ENCODE data around the gene FNDC7.
"Not testable (repeated sequence)": the region's sequence is repeated elsewhere in the genome, so short reads cannot be mapped to it uniquely, and the experiment has no call there.

The FNDC7 gene, protein sequence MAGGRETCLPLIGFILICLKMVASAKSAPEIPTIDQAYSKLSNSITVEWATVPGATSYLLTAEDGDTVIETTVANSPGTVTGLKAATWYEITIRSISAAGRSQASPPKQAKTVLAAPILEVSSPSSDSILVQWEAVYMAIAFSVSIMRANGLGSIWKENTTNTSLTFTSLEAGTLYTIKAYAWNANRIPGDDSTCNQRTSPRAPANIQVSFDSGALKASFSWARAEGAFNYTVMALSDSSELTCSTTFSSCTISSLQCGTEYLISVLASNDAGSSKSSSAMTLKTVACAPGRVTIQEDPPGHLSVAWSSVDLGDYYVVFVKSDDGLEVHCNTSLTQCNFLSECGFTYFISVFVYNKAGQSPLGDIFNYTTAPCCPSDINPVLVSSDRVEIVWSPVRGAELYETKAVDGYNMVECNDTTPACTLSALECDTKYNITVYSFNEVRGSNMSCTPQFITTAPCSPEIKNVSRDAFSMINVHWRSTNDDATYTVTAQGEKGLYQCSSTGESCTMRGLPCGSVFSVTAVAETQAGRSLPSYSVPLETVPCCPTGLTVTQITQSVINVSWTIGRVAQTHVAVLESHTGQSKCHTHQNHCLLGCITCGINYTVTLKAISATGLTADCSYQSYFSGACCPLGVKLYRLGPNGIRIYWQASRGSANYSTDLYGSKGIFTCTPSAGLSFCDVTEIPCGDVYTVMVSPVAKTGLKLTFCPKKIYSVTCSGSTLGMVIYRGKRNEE

DNA sequence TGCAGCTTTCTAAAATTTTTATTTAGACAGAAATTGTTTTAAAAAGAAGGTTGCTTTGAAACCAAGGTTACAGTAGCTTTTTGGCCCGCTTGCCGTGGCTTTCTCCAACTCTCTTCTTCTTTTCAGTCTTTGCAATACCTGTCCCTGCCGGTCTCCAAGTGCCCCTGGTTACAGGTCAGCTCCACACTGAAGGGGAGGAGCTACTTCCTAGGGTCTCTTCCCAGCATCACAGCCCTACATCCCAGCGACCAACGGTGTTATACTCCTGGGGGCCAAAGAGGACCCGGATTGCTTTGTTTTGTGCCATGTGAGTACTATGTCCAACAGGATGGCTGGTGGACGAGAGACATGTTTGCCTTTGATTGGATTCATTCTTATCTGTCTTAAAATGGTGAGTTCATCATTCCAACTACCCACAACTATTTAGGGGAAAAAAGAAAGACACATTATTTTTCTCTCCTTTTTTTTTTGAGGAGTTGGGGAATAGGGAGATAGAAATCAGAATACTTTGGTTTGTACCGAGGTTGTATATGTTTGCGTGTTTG is at the start of gene FNDC7:
Gene FNDC7 (plus strand): TSS at position 303 of the 545 bp plus-strand sequence. CDS start 26 bp downstream, at position 329.
- DNase-seq (ENCODE audit: low read depth): no peak

DNA sequence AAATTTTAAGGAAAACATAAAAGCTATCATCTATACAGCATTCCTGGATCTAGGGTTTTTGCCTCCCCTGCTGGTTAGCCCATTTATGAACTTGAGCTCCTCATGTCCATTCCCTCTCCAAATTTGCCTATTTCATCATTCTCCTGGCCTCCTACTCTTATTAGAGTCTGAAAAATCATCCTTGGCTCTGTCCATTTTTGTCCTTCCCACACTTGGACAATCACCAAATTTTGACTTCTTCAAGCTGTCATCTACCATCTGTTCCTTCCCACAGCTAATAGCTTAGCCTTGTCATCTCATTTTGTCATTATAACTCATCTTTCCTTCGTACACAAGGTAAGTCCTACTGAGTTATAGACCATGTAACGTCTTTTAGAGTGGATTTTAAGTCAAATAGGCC is 49.6 kb upstream of the FNDC7 start:
- DNase-seq (ENCODE audit: low read depth): no peak

DNA sequence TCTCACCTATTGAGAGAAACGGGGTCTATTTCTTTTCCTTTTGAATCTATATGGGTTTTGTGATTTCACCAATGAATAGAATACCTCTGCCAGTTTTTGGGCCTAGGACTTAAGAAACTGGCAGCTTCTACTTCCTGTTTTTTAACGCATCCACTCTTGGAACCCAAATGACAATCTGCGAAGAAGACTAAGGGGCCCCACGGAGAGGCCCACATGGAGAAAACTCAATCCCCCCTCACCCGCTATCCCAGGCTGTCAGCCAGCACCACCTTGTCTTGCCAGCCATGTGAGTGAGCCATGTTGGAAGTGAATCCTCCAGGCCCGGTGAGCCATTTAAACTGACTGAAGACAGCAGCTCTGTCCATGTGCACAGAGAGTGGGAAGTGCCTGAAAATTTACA is 48.2 kb upstream of the FNDC7 start:
- DNase-seq (ENCODE audit: low read depth): no peak

DNA sequence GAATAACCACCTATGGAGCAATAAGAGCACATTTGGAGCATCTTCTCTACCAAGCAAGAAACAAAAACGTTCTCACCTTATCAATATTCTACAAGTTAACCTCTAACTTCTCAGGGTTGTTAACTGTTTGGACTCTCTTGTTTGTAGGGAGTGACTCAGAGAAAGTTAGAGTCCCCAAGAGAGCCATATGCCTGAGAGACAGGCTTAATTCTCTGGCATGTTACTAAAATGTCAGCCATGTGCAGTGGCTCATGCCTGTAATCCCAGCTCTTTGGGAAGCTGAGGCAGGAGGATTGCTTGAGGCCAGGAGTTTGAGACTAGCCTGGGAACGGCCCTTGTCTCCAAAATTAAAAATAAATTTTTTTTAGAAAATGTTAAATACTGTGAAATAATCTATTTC is 47.6 kb upstream of the FNDC7 start:
- no peak for DNase-seq (ENCODE audit: low read depth)

DNA sequence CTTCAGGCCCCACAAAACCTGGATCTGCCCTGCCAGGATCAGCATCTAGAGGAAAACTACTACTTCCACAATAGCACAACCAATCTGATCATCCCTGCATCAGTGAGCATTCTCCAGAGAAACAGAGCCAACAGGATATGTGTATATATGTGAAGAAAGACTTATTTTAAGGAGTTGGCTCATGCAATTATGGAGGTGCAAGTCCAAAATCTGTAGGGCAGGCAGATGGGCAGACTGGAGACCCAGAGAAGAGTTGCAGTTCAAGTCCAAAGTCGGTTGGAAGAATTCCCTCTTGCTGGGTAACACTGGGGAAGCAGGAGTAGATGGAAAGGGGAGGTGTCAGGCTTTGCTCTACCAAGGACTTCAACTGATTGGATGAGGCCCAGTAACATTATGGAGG is 46.9 kb upstream of the FNDC7 start:
- no peak for DNase-seq (ENCODE audit: low read depth)

DNA sequence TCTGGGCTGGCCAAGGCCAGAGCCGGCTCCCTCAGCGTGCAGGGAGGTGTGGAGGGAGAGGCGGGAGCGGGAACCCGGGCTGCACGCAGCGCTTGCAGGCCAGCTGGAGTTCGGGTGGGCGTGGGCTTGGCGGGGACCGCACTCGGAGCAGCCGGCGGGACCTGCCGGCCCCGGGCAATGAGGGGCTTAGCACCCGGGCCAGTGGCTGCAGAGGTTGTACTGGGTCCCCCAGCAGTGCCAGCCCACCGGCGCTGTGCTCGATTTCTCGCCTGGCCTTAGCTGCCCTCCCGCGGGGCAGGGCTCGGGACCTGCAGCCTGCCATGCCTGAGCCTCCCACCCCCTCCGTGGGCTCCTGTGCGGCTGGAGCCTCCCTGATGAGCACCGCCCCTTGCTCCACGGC is 45.3 kb upstream of the FNDC7 start:
- not testable (repeated sequence) for DNase-seq (ENCODE audit: low read depth)

DNA sequence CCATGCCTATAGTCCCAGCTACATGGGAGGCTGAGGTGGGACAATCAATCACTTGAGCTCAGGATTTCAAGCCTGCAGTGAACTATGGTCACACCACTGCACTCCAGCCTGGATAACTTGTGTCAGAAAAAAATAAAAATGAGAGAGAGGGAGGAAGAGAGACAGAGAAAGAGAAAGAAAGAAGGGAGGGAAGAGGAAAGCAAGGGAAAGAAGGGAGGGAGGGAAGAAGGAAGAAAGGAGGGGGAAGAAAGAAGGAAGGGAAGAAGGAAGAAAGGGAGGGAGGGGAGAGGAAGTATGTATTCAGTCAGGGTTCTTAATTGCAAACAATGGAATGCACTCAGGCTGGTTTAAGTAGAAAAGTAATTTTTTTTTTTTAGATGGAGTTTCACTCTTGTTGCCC is 43.9 kb upstream of the FNDC7 start:
- no peak for DNase-seq (ENCODE audit: low read depth)

DNA sequence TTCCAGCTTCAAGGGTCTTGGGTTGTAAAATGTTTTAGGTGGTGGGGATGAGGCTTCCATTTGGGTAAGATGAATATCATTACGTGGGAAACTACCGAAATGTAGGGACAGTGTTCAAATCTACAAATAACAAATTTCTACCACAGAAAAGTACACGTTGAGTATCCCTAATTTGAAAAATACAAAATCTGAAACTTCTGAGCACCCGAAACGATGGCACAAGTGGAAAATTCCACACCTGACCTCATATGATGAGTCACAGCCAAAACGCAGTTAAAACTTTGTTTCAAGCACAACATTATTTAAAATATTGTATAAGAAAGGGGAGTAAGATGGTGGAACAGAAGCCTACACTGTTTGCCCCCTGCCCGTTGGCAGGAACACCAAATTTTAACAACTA is 43.0 kb upstream of the FNDC7 start:
- no peak for DNase-seq (ENCODE audit: low read depth)

DNA sequence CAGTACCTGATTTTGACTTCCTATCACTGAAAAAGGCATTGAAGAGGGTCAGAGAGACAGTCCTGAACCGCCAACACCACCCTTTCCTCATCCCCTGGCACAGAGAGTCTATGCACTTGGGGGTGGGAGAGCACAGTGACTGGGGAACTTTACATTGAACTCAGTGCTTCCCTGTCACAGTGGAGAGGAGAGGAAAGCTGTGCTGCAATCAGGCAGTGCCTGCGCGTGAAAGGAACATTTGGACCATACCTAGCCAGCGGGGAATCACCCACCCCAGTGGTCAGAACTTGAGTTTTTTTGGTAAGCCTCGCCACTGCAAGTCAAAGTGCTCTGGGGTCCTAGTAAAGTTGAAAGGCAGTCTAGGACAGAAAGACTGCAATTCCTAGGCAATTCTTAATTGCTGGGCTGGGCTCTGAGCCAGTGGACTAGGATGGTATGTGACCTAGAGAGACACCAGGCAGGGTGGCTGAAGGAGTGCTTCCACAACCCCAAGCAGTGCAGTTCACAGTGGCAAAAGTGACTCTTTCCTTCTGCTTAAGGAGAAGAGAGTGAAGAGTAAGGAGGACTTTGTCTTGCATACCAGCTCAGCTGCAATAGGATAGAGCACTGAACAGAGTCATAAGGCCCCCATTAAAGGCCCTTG is 42.5 kb upstream of the FNDC7 start:
- DNase-seq (ENCODE audit: low read depth): no peak

DNA sequence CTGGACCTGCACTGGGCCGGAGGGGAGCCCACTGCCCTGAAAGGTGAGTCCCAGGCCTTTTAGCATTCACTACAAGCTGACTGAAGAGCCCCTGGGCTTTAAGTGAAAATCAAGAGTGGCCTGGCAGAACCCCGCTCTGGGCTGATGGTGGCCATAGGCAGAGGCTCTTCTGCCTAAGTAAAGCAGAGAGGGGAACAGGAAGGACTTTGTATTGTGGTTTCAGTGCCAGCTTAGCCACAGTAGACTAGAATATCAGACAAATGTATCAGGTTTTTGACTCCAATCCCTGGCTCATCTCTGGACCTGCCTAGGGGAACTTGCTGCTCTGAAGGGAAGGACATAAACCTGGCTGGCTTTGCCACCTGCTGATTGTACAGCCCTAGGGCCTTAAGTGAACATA is 41.6 kb upstream of the FNDC7 start:
- no peak for DNase-seq (ENCODE audit: low read depth)

DNA sequence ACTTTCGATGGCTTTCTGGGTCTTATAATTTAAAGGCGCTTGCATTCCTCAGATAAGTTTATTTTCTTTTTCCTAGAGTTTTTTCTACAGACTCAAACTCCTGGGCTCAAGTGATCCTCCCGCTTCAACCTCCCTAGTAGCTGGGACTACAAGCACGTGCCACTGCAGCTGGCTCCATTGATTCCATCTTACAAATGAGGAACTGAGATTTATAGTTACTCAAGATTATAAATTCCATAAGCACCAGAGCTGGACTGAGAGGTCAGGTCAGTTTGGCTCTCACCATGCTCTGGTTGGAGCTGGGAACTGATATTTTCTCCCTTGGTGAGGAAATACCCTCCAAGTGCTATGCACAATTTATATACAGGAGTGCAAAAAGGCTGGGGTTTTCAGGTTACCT is 34.0 kb upstream of the FNDC7 start:
- no peak for DNase-seq (ENCODE audit: low read depth)

DNA sequence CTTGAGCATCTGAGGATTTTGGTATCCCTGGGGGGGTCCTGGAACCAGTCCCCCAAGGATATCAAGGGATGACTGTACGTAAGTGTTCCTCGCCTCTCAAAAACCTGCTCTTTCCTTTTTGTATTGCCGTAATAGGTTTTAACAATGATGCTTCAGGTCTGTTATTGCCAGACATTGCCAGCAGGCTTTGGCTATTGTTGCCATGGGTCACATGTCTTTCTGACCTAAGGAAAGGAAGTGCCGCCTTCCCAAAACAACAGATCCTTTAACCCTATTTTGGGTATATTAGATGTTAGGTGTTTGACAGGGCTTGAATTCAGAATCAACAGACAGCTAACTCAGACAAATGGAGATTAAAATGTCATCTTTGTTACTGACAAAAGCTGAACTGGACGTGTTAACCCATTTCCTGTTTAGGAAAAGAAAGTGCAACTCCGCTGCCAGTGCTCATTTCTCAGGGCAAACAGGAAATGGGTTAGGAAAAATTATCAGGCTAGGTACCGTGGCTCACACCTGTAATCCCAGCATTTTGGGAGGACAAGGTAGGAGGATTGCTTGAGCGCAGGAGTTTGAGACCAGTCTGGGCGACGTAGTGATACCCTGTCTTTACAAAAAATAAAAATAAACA is 33.0 kb upstream of the FNDC7 start:
- no peak for DNase-seq (ENCODE audit: low read depth)

DNA sequence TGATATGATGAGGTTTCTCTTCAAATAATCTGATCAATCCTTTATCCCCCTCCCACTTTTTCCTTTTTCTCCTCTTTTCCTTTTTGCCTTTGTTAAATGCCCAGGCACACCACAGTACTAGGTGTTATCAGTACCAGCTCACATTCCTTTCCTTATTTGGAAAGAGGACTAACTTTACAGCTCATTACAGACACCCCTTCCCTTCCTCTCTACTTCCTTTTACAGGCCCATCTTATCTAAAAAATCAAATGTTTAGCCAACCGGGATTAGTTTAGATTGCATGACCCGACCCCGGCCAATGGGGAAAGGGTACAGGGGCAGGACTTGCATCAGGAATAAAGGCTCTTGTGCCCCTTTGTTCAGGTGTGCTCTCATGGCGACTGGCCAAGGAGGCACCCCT is 31.0 kb upstream of the FNDC7 start:
- DNase-seq (ENCODE audit: low read depth): not testable (repeated sequence)

DNA sequence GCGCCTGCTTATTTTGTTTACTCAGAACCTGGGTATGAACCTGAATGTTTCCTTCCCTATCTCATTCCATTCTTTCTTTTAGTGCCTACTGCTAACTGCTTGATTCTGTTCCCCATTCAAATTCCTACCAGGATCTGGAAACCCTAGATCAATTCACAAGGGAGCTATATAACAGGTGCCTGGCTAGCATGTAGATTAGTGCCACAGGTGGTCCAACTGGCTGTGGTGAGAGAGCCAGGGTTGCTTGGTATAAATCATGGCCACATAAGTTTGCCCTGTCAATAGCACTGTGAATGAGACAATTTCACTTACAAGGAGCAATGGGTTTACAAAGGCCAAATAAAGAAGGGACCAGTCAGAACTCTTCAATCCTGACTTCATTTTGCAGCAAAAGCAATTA is 27.2 kb upstream of the FNDC7 start:
- DNase-seq (ENCODE audit: low read depth): no peak

DNA sequence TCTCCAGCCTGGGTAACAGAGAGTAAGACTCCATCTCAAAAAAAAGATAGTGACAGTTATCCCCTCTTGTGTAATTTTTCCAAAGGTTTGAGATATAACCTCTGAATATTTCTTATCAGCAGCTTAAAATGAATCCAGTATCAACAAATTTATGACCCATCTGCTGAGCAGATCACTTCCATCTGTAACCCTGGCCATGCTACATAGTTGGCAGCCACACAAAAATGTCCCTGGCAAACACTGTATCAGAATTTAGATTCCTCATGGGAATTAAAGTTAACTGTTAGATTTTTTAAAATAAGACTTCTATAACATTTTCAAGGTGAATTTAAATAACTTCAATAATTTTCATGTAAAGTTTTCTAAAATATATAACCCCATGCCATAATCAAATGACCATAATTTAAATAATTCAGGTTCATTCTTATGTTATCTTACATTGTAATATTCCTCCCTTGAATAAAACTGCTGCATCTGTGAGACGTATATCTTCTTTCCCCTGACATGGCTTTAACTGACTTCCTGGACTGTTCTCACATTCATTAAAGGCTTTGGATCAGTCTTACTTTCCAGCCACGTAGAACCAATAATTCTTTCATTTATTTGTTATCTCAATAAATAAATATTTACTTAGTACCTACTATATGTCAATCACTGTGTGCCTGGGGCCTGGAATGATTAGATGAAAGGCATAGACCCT is 25.9 kb upstream of the FNDC7 start:
- DNase-seq (ENCODE audit: low read depth): no peak

DNA sequence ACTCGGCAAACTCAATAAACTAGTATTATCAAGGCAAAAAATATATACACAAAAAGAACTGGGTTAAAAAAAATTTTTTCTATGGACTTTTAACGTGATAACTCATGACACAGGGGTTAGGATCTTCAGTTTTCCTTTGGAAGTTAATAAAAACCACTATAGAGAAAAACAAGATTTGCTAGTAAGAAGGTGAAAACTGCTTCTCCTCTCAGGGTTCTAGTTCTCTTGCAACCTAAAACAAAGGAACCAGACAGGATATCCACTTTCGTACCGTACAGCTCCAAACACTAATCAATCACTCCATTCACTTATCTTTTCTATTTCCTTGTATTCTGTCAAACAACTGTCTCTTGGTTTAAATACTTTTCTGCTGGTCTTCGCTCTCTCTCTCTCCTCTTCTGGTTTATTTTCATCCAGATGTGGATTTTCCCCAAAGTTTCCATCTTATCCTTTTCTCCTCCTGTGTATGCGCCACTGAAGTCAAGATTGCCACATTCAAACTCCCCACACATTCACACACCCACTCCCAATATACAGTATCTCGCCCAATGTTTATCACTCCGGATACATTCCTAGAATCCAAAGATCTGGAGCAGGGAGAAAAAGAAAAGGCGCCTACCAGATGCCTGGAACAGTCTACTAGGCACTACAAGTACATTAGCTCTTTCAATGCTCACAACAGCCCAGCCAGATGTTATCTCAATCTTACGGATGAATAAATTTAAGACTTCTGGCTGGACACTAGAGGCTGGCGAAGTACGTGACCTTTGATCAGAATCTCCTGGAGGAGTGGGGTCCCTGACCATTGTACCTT is 21.4 kb upstream of the FNDC7 start:
- no peak for DNase-seq (ENCODE audit: low read depth)

DNA sequence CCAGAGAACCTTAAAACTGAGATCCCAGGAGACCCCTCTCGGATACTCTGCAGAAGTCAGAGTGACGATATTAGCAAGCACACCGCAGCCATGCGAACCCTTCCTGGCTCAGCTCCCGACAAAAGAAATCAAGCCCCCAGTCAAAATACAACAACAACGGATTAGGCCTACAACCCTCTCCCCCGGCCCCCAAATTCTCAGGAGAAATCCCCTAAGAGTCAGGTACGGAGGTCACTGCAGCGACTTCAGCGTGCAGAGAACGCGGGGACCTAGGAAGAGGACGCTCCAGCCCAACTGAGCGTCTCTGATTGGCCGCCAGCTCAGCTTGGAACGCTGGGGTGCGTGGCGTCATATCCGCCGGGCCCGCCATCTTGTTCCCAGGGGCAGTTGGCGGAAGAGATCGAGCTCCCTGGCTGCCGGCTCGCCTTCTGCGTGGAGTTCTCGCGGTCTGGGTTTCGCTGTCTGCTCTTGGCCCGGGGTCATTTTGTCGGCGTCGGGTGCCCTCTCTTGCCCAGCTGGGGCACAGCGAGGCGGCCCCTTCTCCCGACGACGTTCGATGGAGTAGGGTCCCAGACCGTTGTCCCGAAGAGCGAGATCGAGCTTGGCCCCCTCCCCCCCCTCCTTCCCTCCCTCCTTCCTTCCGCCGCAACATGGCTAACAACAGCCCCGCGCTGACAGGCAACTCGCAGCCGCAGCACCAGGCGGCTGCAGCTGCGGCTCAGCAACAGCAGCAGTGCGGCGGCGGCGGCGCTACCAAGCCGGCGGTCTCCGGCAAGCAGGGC is 20.6 kb upstream of the FNDC7 start, which contains the start of gene PRPF38B:
Gene PRPF38B (plus strand): TSS at position 369 of the 782 bp plus-strand sequence. CDS start 282 bp downstream, at position 651.
- DNase-seq (ENCODE audit: low read depth): peak; percentile 92

DNA sequence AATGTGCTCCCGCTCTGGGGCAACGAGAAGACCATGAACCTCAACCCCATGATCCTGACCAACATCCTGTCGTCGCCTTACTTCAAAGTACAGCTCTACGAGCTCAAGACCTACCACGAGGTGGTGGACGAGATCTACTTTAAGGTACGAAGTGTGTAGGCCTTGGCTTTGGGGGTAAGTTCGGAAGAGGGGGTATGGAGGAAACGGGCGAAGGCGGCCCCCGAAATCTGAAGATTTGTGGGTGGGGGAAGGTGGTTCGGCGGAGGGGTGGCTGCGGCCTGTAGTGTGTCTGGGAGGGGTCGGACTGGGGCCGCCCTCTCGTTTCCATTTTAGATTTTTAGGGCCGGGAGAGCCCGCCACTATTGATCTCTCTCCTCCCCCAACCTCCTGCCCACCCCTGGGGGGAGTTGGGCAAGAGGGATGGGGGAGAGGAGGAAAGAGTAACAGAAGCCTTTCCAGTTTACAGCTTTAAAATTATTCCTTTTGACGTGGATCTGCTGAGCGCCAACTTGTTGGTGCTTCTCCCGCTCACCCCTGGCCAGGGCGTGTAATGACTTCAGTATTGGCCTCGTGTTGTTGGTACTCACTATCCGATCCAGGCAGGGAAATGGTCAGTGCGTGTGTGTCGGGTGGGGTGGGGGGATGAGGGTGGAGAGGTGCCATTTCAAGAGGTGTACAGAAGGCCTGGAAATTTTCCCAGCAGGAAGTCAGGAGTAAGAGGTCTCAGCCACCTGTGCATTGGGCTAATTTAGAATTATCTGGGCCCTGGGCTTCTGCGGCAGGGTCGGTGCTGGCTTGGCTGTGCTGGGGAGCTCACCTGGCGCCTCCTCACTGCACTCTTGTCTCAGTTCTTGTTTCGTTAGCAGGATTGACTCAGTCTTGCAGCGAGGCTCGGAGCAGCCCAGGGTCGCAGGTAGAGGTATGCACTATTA is 19.7 kb upstream of the FNDC7 start:
- peak; percentile 43 for DNase-seq (ENCODE audit: low read depth)

DNA sequence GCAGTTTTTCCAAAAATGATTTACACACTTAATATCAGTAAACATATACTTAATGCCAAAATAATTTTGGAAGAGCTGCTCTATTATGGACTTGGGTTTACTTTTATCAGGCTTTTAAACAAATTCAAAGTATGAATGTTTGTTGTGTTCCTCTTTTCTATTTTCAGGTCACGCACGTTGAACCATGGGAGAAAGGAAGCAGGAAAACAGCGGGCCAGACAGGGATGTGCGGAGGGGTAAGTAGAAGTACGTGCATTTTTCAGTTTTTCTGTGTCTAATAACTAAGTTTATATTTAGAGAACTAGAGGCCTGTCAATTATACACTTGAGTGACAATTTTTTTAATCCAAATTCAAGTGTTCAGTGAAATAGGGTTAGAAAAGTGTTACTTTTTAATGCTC is 17.2 kb upstream of the FNDC7 start:
- no peak for DNase-seq (ENCODE audit: low read depth)
